ENCODE results near the gene HTATIP2. TPM values are rescaled to one million over a fixed set of nuclear protein-coding genes. Genes with fewer than 3 reads are reported as not detected.

Gene HTATIP2
- total and polyA plus RNA-seq, 4 donors, result 16.5 to 93.6 (median 64.1) TPM

- Histone ChIP-seq H3K9me3 (ENCODE audit: control insufficient read depth in 4 of 4, low read length in 3 of 4) (no peaks in the 10 kb centered on the region), H3K27me3 (ENCODE audit: control insufficient read depth in 4 of 4, insufficient read depth in 4 of 4, low read length in 3 of 4) (no peaks in the 10 kb centered on the region), H3K36me3 (ENCODE audit: control insufficient read depth in 4 of 4, insufficient read depth in 3 of 4, low read depth in 1 of 4, low read length in 3 of 4) (peaks cover 0 to 9% (median 3%) of the 10 kb centered on the region in 4 donors), H3K9ac (ENCODE audit: low read depth in 1 of 2, low read length in 2 of 2) (no peak overlapping the region), H3K4me3 (ENCODE audit: low read depth in 1 of 3, low read length in 3 of 3) (no peak overlapping the region), H3K27ac (ENCODE audit: low read depth in 1 of 2, low read length in 2 of 2) (no peak overlapping the region), H3K4me1 (ENCODE audit: control insufficient read depth in 4 of 4, insufficient read depth in 4 of 4, low read length in 3 of 4) (no peaks in the 10 kb centered on the region)
- TF ChIP-seq GABPA (IDR thresholded peaks at IDR 0.05 in 1 of 2, conservative IDR thresholded peaks at IDR 0.05 in 1 of 2) (no peak), ZBTB33 (IDR thresholded peaks at IDR 0.05) (no peak), JUND (IDR thresholded peaks at IDR 0.05) (no peak), NR2F2 (IDR thresholded peaks at IDR 0.05) (no peak), FOXA2 (IDR thresholded peaks at IDR 0.05) (no peak), RXRA (IDR thresholded peaks at IDR 0.05) (no peak), YY1 (IDR thresholded peaks at IDR 0.05) (no peak), RAD21 (IDR thresholded peaks at IDR 0.05) (no peak), HNF4G (IDR thresholded peaks at IDR 0.05) (no peak), ATF3 (IDR thresholded peaks at IDR 0.05) (no peak), TAF1 (conservative IDR thresholded peaks at IDR 0.05) (no peak), HNF4A (conservative IDR thresholded peaks at IDR 0.05) (no peak)
- TF ChIP-seq, protein P1, sequence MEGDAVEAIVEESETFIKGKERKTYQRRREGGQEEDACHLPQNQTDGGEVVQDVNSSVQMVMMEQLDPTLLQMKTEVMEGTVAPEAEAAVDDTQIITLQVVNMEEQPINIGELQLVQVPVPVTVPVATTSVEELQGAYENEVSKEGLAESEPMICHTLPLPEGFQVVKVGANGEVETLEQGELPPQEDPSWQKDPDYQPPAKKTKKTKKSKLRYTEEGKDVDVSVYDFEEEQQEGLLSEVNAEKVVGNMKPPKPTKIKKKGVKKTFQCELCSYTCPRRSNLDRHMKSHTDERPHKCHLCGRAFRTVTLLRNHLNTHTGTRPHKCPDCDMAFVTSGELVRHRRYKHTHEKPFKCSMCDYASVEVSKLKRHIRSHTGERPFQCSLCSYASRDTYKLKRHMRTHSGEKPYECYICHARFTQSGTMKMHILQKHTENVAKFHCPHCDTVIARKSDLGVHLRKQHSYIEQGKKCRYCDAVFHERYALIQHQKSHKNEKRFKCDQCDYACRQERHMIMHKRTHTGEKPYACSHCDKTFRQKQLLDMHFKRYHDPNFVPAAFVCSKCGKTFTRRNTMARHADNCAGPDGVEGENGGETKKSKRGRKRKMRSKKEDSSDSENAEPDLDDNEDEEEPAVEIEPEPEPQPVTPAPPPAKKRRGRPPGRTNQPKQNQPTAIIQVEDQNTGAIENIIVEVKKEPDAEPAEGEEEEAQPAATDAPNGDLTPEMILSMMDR (IDR thresholded peaks at IDR 0.05; ENCODE audit: low read depth, low read length, missing input control), result no peak
- TF ChIP-seq, protein P2, sequence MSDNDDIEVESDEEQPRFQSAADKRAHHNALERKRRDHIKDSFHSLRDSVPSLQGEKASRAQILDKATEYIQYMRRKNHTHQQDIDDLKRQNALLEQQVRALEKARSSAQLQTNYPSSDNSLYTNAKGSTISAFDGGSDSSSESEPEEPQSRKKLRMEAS (IDR thresholded peaks at IDR 0.05), result no peak
- DNase-seq (ENCODE audit: low spot score), result no peak
- 74% methylated on average over 2 of the region's 2 CpGs for WGBS
Measured at GRCh38 chr11:20421946-20422345, 58.4 kb downstream of the HTATIP2 start.

GRCh38 chr11:20429216-20429615 lies 65.7 kb downstream of the HTATIP2 start:
- H3K27me3 ChIP-seq (ENCODE audit: control insufficient read depth in 4 of 4, insufficient read depth in 4 of 4, low read length in 3 of 4), result no peaks in the 10 kb centered on the region
- no peaks in the 10 kb centered on the region for H3K36me3 ChIP-seq (ENCODE audit: control insufficient read depth in 4 of 4, insufficient read depth in 3 of 4, low read depth in 1 of 4, low read length in 3 of 4)
- H3K9me3 ChIP-seq (ENCODE audit: control insufficient read depth in 4 of 4, low read length in 3 of 4), result no peaks in the 10 kb centered on the region
- no peak overlapping the region for H3K9ac ChIP-seq (ENCODE audit: low read depth in 1 of 2, low read length in 2 of 2)
- TF ChIP-seq NR2F2 (IDR thresholded peaks at IDR 0.05) (no peak), SP1 (IDR thresholded peaks at IDR 0.05) (no peak), RXRA (IDR thresholded peaks at IDR 0.05) (no peak), TAF1 (conservative IDR thresholded peaks at IDR 0.05) (no peak), FOXA2 (IDR thresholded peaks at IDR 0.05) (no peak), YY1 (IDR thresholded peaks at IDR 0.05) (no peak), JUND (IDR thresholded peaks at IDR 0.05) (no peak), EGR1 (IDR thresholded peaks at IDR 0.05; ENCODE audit: low read depth in 2 of 2) (no peak), HNF4G (IDR thresholded peaks at IDR 0.05) (no peak), ATF3 (IDR thresholded peaks at IDR 0.05) (no peak), GABPA (IDR thresholded peaks at IDR 0.05 in 1 of 2, conservative IDR thresholded peaks at IDR 0.05 in 1 of 2) (no peak), FOXA1 (IDR thresholded peaks at IDR 0.05) (no peak), REST (IDR thresholded peaks at IDR 0.05) (no peak), HNF4A (conservative IDR thresholded peaks at IDR 0.05) (no peak), RAD21 (IDR thresholded peaks at IDR 0.05) (no peak), ZBTB33 (IDR thresholded peaks at IDR 0.05) (no peak)
- TF ChIP-seq, protein P2 (IDR thresholded peaks at IDR 0.05), result no peak
- TF ChIP-seq, protein P1 (IDR thresholded peaks at IDR 0.05; ENCODE audit: low read depth, low read length, missing input control), result no peak
- no peak overlapping the region for H3K27ac ChIP-seq (ENCODE audit: low read depth in 1 of 2, low read length in 2 of 2)
- WGBS, result 96% methylated on average over 5 of the region's 5 CpGs
- DNase-seq (ENCODE audit: low spot score), result no peak
- no peaks in the 10 kb centered on the region for H3K4me1 ChIP-seq (ENCODE audit: control insufficient read depth in 4 of 4, insufficient read depth in 4 of 4, low read length in 3 of 4)
- no peak overlapping the region for H3K4me3 ChIP-seq (ENCODE audit: low read depth in 1 of 3, low read length in 3 of 3)
